GM12878 (cell line): ENCODE data around the gene ARID5B. TPM values are rescaled to one million over a fixed set of nuclear protein-coding genes. Genes with fewer than 3 reads are reported as not detected.

Source experiments
- ATF7 ChIP-seq: fragments of 450-650 bp; IDR thresholded peaks from 2 replicates; pipeline ENCODE4 v1.6.1; 2016; ENCODE audit warnings: low read depth, mild to moderate bottlenecking
- BCL11A ChIP-seq: IDR thresholded peaks from 2 replicates; pipeline ENCODE4 v1.6.1; 2011; ENCODE audit warnings: low read depth, low read length
- CBX5 ChIP-seq: sonication (generic); IDR thresholded peaks from 2 replicates; pipeline ENCODE4 v1.6.1; 2016; ENCODE audit warnings: low read depth, moderate library complexity, mild to moderate bottlenecking, inconsistent platforms
- CHD4 ChIP-seq: fragments of 200-600 bp; sonication (generic); IDR thresholded peaks from 2 replicates; pipeline ENCODE4 v1.6.1; 2016; ENCODE audit warnings: mild to moderate bottlenecking
- EZH2 ChIP-seq: IDR thresholded peaks from 2 replicates; pipeline ENCODE4 v1.6.1; 2012; ENCODE audit warnings: low read depth, mild to moderate bottlenecking, control low read depth, inconsistent platforms, low read length, borderline replicate concordance; ENCODE audit not compliant: control insufficient read depth
- FOS ChIP-seq: IDR thresholded peaks from 3 replicates; pipeline ENCODE4 v1.6.1; 2011; ENCODE audit warnings: borderline replicate concordance; ENCODE audit not compliant: insufficient read length; ENCODE audit errors: extremely low read depth
- GABPA ChIP-seq: IDR thresholded peaks from 2 replicates; pipeline ENCODE4 v1.6.1; 2014; ENCODE audit warnings: antibody characterized with exemption, low read depth, mild to moderate bottlenecking, inconsistent platforms
- IRF3 ChIP-seq: fragments of 450-650 bp; IDR thresholded peaks from 2 replicates; pipeline ENCODE4 v1.6.1; 2014; ENCODE audit warnings: mild to moderate bottlenecking
- LARP7 ChIP-seq: fragments of 450-650 bp; IDR thresholded peaks from 2 replicates; pipeline ENCODE4 v1.6.1; 2017; ENCODE audit warnings: mild to moderate bottlenecking
- MXI1 ChIP-seq: fragments of 150-350 bp; IDR thresholded peaks from 2 replicates; pipeline ENCODE4 v1.6.1; 2011; ENCODE audit warnings: low read depth, mild to moderate bottlenecking, inconsistent platforms, low read length, improper control_type of control experiment
- NFIC ChIP-seq: IDR thresholded peaks from 2 replicates; pipeline ENCODE4 v1.6.1; 2012; ENCODE audit warnings: low read depth, mild to moderate bottlenecking, inconsistent platforms, low read length, moderate library complexity
- NRF1 ChIP-seq: conservative IDR thresholded peaks from 2 replicates; pipeline ENCODE4 v1.6.1; 2011; ENCODE audit warnings: mild to moderate bottlenecking, low read depth, low read length, improper control_type of control experiment
- PKNOX1 ChIP-seq: fragments of 450-650 bp; IDR thresholded peaks from 2 replicates; pipeline ENCODE4 v1.6.1; 2016; ENCODE audit warnings: mild to moderate bottlenecking
- POLR2AphosphoS5 ChIP-seq: IDR thresholded peaks from 2 replicates; pipeline ENCODE4 v1.6.1; 2011; ENCODE audit warnings: mild to moderate bottlenecking, low read length, inconsistent platforms
- POU2F2 ChIP-seq: IDR thresholded peaks from 3 replicates; pipeline ENCODE4 v1.6.1; 2011; ENCODE audit warnings: low read depth, mild to moderate bottlenecking, low read length, borderline replicate concordance
- RELA ChIP-seq: fragments of 450-650 bp; IDR thresholded peaks from 2 replicates; pipeline ENCODE4 v1.8.0; 2014; ENCODE audit warnings: borderline replicate concordance; ENCODE audit not compliant: partially characterized antibody
- SMAD1 ChIP-seq: fragments of 450-650 bp; IDR thresholded peaks from 2 replicates; pipeline ENCODE4 v1.6.1; 2018; ENCODE audit warnings: mild to moderate bottlenecking, low read depth; ENCODE audit not compliant: partially characterized antibody
- SMC3 ChIP-seq: IDR thresholded peaks from 2 replicates; pipeline ENCODE4 v1.6.1; 2011; ENCODE audit warnings: low read length, improper control_type of control experiment, borderline replicate concordance
- SP1 ChIP-seq: IDR thresholded peaks from one replicate; pipeline ENCODE4 v1.6.1; 2011; ENCODE audit warnings: low read depth, low read length
- SRF ChIP-seq, 2 experiments: IDR thresholded peaks; 2 replicates each; pipeline ENCODE4 v1.6.1; 2011; ENCODE audit warnings: low read depth in 2 of 2, low read length in 2 of 2, mild to moderate bottlenecking in 1 of 2, moderate library complexity in 1 of 2
- STAT1 ChIP-seq: fragments of 450-650 bp; conservative IDR thresholded peaks from 2 replicates; pipeline ENCODE4 v1.6.1; 2014; ENCODE audit warnings: antibody characterized with exemption, mild to moderate bottlenecking
- SUZ12 ChIP-seq: fragments of 200-600 bp; sonication (generic); IDR thresholded peaks from one replicate; pipeline ENCODE4 v1.6.1; 2018; ENCODE audit warnings: antibody characterized with exemption, mild to moderate bottlenecking; ENCODE audit not compliant: unreplicated experiment
- TCF12 ChIP-seq: IDR thresholded peaks from 2 replicates; pipeline ENCODE4 v1.6.1; 2011; ENCODE audit warnings: low read depth, mild to moderate bottlenecking, low read length
- TCF3 ChIP-seq: IDR thresholded peaks from 2 replicates; pipeline ENCODE4 v1.6.1; 2012; ENCODE audit warnings: low read depth, mild to moderate bottlenecking, low read length, borderline replicate concordance; ENCODE audit not compliant: insufficient read depth
- TCF7 ChIP-seq: IDR thresholded peaks from 2 replicates; pipeline ENCODE4 v1.6.1; 2014; ENCODE audit warnings: antibody characterized with exemption, borderline replicate concordance
- ZBED1 ChIP-seq: IDR thresholded peaks from 2 replicates; pipeline ENCODE4 v1.6.1; 2016; ENCODE audit warnings: borderline replicate concordance
- polyA plus RNA-seq, 11 experiments: library from polyadenylated mRNA; depleted of rRNA in 4 of 11; unstranded in 6 of 11; stranded (reverse) in 5 of 11; fragments of >200 nt; fragmentation: Nextera tagmentation in 4 of 11; fragmentation: Illumina TruSeq in 1 of 11; extraction: Ambion mirVana in 4 of 11; extraction: Trizol in 1 of 11; gene quantifications; 1 replicate in 1 of 11; 2 replicates in 10 of 11; pipeline versions ENCODE4 v1.2.1 to v1.2.3, GENCODE V29; 2011 to 2016; ENCODE audit warnings: inconsistent platforms in 2 of 11, missing spikeins in 2 of 11, low read depth in 1 of 11
- total RNA-seq, 4 experiments: library from RNA; depleted of rRNA in 3 of 4; stranded (reverse); fragments of >200 nt in 3 of 4; fragmentation: Illumina TruSeq in 1 of 4; extraction: Trizol in 1 of 4; gene quantifications; 2 replicates each; pipeline versions ENCODE4 v1.2.1 to v1.2.3, GENCODE V29; 2013 to 2021
- TF ChIP-seq, protein P1 (sequence below): fragments of 450-650 bp; IDR thresholded peaks from 2 replicates; pipeline ENCODE4 v1.6.1; 2017; ENCODE audit warnings: mild to moderate bottlenecking
- TF ChIP-seq, protein P2 (sequence below): IDR thresholded peaks from 2 replicates; pipeline ENCODE4 v1.6.1; 2012; ENCODE audit warnings: low read length, inconsistent platforms

ARID5B gene
- total and polyA plus RNA-seq, 10 of the 15 experiments (the other 5 are each of a cell fraction or from before 2014, with no cell fraction given) = 2.7 to 8.5 (median 6.1) TPM

DNA sequence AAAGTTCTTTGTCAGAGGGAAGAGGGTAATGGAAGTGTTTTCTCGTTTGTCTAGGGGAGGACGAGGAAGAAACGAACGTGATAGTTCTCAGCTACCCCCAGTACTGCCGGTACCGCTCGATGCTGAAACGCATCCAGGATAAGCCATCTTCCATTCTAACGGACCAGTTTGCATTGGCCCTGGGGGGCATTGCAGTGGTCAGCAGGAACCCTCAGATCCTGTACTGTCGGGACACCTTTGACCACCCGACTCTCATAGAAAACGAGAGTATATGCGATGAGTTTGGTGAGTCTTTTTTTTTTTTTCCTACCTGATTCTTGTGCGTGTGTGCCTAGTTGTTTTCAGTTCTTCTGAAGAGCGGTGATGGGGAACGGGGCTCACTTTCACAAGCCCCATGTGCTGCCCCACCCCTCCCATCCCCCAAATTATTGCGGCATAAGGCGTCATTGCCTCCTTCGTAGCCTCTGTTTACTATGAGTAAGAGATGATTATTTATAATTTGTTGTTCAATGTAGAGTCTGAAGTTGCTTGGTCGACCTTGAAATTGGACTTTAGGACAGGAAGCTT is 98.6 kb downstream of the ARID5B start (continued):
- TF ChIP-seq TCF7 = no peak
- TF ChIP-seq NRF1 = no peak
- no peak for TF ChIP-seq EZH2
- peak; percentile 96 for TF ChIP-seq CBX5
- 0 out of 2 replicates have a peak, but pooled peaks have one; percentile 50 for TF ChIP-seq GABPA
- TF ChIP-seq STAT1 = no peak
- peak; percentile 71 for TF ChIP-seq MXI1
- peak; percentile 41 for TF ChIP-seq SMAD1
- TF ChIP-seq NFIC = peak; percentile 96
- no peak for TF ChIP-seq SRF (IDR thresholded peaks at IDR 0.05; ENCODE audit: low read depth in 2 of 2, low read length in 2 of 2)
- TF ChIP-seq, protein P1, sequence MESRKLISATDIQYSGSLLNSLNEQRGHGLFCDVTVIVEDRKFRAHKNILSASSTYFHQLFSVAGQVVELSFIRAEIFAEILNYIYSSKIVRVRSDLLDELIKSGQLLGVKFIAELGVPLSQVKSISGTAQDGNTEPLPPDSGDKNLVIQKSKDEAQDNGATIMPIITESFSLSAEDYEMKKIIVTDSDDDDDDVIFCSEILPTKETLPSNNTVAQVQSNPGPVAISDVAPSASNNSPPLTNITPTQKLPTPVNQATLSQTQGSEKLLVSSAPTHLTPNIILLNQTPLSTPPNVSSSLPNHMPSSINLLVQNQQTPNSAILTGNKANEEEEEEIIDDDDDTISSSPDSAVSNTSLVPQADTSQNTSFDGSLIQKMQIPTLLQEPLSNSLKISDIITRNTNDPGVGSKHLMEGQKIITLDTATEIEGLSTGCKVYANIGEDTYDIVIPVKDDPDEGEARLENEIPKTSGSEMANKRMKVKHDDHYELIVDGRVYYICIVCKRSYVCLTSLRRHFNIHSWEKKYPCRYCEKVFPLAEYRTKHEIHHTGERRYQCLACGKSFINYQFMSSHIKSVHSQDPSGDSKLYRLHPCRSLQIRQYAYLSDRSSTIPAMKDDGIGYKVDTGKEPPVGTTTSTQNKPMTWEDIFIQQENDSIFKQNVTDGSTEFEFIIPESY = no peak
- TF ChIP-seq TCF12 = peak; percentile 88
- peak; percentile 33; the same call in 1 of the 2 replicates for TF ChIP-seq SMC3
- peak; percentile 86 for TF ChIP-seq POLR2AphosphoS5
- TF ChIP-seq BCL11A = peak; percentile 95
- peak; percentile 82 for TF ChIP-seq SP1
- TF ChIP-seq ZBED1 = peak; percentile 97
- TF ChIP-seq IRF3 = no peak
- TF ChIP-seq CHD4 = no peak
- TF ChIP-seq, protein P2, sequence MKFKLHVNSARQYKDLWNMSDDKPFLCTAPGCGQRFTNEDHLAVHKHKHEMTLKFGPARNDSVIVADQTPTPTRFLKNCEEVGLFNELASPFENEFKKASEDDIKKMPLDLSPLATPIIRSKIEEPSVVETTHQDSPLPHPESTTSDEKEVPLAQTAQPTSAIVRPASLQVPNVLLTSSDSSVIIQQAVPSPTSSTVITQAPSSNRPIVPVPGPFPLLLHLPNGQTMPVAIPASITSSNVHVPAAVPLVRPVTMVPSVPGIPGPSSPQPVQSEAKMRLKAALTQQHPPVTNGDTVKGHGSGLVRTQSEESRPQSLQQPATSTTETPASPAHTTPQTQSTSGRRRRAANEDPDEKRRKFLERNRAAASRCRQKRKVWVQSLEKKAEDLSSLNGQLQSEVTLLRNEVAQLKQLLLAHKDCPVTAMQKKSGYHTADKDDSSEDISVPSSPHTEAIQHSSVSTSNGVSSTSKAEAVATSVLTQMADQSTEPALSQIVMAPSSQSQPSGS = peak; percentile 92
- no peak for TF ChIP-seq LARP7
- TF ChIP-seq ATF7 = peak; percentile 85
- peak; percentile 8; the same call in 1 of the 2 replicates for TF ChIP-seq PKNOX1
- TF ChIP-seq RELA = peak; percentile 79
- no peak for TF ChIP-seq FOS
- peak; percentile 92 for TF ChIP-seq TCF3
- no peak for TF ChIP-seq SUZ12
- peak; percentile 87; the same call in 2 of the 3 replicates for TF ChIP-seq POU2F2
